Left colon (tissue), 2 donors: ENCODE results near the gene INPP5A. TPM values are rescaled to one million over a fixed set of nuclear protein-coding genes. Genes with fewer than 3 reads are reported as not detected.

Source experiments
- ATAC-seq: fragments of 200-7000 bp; cut with Tn5 transposase; one replicate; pipeline ENCODE4 v1.9.1; 2020; ENCODE audit warnings: mild to moderate bottlenecking, moderate library complexity
- DNase-seq, 2 donors: peaks; one replicate each; pipeline ENCODE4 v3.0.0-alpha.2; 2020
- intact Hi-C, 2 donors: fragments of 100-400 bp; cut with DNase I in 1 of 2; cut with micrococcal nuclease in 1 of 2; formaldehyde crosslinking; loops; one replicate each; pipeline versions ENCODE4 v1.11.2 to v1.14.0; 2022; cut with DNase I, micrococcal nuclease
- total RNA-seq, 2 donors: library from RNA; stranded (reverse); fragmentation: NEBNext Ultra II Directional; extraction: Animal tissue kit (Norgen Biotek cat#: 25700); gene quantifications; one replicate each; pipeline ENCODE4 v1.2.1, GENCODE V29; 2021
- donor health status: DM: no; HTN: no; CAD: no.
- donor health status: DM: yes; HTN: yes; CAD: no.

Gene INPP5A
- total RNA-seq, 2 donors from 2014 or later = 35.6 to 42.2 TPM

DNA sequence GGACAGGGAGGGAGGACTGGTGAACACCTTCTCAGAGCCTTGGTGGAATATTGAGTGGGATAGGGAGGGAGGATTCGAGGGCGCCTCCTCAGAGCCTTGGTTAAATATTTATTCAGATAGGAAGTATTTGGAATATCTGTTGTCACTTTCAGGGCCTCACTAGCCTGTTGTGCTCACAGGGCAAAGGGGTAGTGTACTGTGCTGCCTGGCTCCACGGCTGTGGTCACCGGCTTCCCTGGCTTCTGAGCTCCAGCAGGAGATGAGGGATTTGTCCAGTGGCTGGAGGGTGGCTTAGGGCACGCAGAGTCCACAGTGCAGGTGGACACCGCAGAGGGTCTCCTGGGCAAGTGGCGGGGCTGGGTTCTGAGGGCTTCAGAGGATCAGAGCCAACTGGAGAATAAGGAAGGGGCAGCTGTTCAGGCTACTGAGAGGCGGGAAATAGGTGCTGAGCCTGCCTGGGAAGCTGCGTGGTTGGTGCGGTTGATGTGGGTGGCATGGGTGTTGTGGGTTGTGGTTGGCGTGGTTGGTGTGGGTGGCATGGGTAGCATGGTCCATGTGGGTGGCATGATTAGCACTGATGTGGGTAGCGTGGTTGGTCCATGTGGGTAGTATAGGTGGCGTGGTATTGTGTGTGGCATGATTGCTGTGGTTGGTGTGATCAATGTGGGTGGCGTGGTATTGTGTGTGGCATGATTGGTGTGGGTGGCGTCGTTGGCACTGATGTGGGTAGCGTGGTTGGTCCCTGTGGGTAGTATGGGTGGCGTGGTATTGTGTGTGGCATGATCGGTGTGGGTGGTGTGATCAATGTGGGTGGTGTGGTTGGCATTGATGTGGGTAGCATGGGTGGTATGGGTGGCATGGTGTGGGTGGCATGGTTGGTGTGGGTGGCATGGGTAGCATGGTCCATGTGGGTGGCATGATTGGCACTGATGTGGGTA is 16.7 kb downstream of the INPP5A start:
- ATAC-seq (no peak), DNase-seq (no peak)
- intact Hi-C loops = no loop called here

DNA sequence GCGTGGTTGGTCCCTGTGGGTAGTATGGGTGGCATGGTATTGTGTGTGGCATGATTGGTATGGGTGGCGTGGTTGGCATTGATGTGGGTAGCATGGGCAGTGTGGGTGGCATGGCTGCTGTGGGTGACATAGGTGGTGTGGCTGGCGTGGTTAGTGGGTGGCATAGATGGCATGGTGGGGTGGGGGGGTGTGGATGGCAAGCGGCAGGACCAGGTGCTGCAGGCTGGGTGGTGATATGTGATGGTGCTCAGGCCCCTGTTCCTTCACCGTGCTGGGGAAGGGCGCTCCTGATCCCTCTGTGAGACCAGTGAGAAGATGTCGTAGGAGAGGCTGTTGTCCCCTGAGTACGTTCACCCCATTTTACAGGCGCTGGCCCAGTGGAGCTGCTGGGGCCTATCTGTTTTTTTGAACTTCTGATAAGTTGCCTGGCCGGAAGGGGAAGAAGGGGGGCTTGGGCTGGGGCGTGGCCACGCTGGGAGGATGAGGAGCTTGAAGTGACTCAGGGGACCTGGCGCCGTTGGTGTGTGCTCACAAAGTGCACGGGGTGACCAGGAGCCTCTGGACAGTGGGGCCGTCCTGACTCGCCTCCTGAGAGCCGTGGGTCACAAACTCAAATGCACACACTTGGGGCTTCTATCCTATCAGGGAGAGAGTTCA is 17.5 kb downstream of the INPP5A start:
- intact Hi-C loops = no loop called here
- DNase-seq (peak; percentile 62 to 66), ATAC-seq (peak; percentile 30)

DNA sequence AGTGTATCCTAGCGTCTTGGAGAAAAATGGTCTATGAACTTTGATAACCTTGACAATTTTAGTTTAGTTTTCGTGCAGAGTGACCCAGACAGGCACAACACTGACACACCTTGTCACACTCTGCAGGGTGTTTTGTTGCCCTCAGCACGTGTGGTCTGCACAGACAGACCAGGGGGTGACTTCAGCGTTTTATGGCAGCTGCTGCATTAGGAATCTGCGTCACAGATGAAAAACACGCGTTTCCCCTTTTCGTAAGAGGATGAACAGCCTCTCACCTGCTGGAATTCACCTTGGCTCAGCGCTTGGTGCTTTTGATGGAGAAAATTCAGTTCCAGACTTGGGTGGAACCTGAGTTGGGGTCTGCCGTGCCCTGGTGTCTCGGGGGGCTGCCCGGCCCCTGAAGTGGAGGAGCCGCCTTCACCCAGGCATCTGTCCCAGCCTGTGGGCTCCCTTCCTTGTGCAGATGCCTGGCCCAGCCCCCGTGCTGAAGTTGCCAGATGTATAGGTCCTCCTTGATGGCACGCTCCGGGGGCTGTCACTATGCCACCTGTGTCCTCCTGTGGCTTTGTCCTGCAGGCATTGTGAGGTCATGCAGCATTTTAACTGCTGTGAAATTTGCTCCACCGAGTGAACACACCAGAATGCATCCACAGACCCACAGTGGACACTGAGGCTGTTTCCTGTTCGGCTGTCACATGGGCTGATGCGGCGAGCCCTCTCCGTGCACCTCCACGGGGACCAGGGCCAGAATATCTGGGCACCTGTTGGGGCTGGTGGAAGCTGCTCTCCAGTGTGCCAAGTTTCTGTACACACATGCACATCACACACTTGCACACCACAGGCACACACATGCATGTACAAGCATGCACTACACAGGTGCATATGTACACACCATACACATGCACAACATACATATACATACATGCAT is 18.3 kb downstream of the INPP5A start:
- peak in 1 of 2 donors; percentile 6 for DNase-seq
- intact Hi-C loops = no loop called here
- no peak for ATAC-seq

DNA sequence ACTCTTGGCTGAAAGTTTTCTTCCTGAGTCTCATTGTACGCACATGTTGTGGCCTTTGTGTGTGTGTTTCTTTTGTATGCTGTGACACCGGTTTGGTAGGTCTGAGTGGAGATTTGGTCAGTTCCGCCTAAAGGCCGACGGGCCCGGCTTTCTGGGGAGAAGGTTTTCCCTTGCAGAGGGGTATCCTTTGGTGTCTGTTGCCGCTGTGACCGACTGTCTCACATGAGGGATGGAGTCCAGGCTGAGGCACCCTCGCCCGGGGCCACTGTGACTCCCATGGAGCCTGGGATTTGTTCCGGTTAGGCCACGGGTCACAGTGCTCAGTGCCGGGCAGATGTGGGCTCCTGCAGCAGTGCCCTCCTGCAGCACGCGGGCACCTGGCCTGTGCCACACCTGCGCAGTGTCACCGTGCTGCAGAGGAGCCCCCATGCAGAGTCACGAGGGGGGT is 19.4 kb downstream of the INPP5A start:
- intact Hi-C loops = no loop called here
- no peak for ATAC-seq
- peak in 1 of 2 donors; percentile 4 for DNase-seq

DNA sequence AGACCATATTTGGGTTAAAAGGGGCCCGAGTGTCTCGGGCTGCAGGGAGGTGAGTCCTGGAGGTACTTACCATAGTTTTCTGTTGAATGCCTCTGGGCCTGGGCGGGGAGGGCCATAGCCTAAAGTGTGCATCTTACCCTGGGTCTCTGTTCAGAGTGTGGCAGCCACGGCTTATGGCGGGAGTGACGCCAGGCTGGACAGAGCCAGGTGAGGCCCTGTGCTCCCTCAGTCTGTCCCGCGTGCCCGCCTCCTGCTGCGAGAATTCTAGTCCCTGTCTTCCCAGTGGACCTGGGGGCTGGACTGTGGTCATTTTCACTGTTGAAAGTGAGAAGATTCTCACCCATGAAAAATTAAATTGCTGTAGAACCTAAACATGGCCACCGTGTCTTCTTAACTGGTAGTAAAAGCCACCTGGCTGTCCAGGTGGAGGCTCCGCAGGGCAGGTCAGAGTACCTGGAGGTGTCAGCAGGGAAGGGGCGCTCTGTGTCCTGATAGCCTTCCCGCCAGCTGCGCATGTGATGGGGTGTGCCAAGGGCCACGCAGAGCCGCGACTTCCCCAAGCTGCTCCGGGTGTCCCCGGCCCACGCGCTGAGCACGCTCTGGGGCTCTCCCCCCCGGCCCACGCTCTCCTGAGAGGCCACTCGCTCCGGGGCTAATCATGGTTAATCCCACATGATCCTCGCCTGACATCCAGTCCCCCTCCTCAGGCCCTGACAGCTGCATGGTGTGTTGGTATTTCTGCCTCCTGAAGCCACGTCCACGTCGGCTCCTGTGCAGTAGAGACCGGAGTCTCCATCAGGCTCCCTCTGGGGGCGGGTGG is 20.3 kb downstream of the INPP5A start:
- intact Hi-C loops = no loop called here
- ATAC-seq (no peak), DNase-seq (peak in 1 of 2 donors; percentile 4)

DNA sequence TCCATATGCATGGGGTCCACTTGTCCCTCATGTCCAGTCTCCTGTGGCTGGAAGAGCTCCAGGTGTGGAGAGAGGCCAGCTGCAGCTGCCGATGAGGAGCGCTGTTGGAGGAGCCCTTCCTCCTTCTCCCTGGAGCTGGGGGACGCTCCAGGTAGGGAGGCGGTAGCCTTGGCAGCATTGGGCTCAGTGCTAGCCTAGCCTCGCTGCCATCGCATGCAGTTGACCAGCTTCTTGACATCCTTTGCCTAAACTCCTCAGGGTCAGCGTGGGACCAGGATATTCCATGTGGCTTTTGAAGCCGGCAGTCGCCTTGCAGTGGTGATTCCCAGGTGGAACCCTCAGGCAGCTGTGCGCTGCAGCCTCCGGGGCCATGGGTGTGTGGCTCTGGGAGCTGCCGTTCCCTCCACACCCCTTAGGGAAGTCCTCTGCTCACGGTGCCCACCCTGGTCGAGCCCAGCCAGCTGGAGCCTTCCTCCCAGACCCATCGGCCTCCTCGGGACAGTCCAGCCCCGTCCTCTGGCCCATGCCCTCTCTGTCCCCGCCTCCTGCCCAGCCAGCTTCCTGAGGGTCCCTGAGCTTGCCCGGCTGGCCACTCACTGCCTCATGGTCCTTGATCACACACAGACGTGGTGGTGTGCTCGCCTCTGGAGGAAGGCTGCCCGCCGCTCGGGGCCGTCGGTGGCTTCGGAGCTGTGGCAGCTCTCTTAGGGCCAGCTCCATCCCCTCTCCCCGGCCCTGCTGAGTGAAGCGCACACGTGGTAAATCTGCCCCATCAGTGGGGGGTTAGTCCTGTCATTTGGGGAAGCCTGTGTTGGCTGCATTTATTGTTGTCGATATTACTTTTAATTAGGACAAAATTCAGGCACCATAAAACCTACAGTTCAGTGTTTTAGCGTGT is 21.2 kb downstream of the INPP5A start:
- intact Hi-C loops = no loop called here
- no peak for DNase-seq

DNA sequence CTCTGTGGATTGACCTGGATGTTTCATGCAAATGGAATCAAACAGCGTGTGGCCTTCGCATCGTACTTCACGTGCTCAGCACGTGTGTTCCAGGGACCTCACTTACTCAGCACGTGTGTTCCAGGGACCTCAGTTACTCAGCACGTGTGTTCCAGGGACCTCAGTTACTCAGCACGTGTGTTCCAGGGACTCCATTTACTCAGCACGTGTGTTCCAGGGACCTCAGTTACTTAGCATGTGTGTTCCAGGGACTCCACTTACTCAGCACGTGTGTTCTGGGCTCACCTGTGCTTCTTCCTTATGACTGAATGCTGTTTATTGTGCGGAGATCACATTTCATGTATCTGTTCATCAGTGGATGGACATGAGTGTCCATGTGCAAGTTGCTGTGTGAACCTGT is 22.0 kb downstream of the INPP5A start:
- ATAC-seq (no peak), DNase-seq (no peak)
- intact Hi-C loops = no loop called here

More for the DNA sequence above, 21.2 kb downstream of the INPP5A start:
- no peak for ATAC-seq

DNA sequence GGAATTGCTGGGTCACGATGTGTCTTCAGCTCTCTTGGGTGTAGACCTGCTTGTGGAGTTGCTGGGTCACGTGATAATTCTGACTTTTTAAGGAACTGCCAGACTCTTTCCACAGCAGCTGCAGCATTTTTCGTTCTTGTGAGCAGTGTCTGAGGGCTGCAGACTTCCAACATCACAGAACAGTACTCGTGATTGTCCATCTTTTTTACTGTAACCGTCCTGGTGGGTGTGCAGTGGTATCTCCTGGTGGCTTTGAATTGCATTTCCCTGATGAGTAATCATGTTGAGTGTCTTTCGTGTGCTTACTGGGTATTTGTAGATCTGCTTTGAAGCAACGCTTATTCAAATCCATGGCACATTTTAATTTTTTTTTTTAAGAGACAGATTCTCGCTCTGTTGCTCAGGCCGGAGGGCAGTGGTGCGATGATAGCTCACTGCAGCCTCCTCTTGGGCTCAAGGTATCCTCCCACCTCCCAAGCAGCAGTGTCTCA is 22.7 kb downstream of the INPP5A start:
- DNase-seq (peak in 1 of 2 donors; percentile 22), ATAC-seq (no peak)
- intact Hi-C loops = no loop called here

DNA sequence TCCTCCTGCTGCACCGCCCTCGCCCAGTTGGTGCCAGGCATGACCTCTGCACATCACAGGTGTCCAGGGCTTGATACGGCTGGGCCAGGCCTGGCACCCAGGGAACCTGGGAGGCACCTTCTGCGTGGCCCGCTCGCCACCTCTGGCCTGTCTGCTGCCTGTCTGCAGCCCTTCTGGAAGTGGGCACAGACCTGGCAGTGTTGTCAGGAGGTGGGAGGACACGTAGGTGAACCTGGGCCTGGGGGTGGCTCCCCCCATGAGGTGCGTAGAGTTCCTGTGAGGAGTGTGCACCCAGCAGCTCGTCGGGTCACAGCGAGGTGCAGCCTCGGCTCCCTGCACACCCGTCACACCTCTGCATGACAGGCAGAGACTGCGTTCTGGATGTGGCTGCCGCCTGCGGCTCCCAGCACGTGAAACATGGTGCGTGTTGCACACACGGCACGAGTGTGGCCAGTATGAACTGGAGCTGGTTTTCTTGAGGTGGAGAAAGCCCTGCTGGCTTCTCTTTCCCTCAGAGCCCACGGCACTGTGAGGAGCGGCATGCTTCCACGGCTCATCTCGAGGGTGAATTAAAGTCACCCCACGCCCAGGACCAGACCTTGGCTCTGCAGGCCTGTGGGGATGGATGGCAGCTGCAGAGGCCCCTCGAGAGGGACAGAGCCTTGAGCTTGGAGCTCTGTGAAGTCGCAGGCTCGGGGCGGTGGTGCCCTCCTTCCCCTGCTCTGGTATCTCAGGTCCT is 24.8 kb downstream of the INPP5A start:
- ATAC-seq (no peak), DNase-seq (no peak)
- intact Hi-C loops = no loop called here

DNA sequence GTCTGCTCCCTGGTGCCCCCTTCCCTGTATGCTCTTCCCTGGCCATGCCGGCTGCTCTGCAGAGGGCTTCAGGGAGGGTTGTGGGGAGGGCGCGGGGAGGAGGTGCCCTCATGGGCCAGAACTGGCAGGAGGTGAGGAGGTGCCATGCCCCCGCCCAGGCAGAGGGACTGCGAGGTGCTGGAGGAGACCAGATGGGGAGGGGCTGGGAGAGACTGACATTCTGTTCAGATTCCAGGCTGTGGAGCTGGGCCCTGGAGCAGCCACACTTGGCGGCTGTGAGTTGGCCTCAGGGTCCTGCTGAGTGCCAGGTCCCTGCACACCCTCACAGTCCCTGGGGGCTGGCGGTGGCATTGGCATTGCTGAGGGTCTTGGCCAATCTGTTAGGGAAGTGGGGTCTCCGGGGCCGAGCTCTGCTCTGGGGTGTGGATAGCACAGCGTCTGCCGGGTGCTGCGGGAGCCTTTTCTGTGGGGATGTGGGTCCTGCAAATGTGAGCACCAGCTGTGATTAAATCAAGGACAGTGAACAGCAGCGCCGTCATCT is 25.4 kb downstream of the INPP5A start:
- no peak for ATAC-seq
- DNase-seq = no peak
- intact Hi-C loops = no loop called here

DNA sequence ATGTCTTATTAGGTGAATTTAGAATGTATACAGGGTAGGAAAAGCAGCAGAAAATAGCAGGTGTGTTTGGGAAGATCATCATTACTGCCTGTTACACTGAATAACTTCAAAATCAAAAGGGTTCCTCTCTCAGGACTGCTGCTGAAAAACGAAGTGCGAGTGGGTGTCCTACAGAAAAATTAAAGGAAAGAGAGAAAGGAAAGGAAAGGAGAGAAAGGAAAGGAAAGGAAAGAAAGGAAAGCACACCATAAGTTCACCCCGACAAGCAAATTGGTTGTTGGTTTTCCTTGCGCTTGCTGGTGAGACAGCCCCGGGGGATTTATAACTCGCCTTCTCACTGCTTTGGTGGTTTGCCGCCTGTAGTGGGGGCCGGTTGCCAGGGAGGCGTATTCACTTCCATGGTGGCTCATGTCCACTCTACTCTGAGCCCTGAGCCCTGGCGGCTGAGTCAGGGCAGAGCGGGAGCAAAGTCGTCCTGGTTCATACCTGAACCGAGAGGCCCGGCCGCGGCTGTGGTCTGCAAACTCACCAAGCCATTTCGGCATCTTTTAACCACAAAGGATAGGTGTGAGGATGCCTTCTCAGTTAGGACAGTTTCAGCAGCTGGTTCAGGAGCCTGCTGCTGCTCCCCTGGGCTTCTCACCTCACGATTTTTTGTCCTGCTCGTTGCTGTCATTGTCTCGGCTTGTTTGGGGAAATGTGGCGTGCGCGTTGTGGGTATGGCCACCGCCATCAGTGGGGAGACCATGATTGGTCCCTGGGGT is 26.1 kb downstream of the INPP5A start:
- DNase-seq (peak in 1 of 2 donors; percentile 35), ATAC-seq (no peak)
- intact Hi-C loops = no loop called here

DNA sequence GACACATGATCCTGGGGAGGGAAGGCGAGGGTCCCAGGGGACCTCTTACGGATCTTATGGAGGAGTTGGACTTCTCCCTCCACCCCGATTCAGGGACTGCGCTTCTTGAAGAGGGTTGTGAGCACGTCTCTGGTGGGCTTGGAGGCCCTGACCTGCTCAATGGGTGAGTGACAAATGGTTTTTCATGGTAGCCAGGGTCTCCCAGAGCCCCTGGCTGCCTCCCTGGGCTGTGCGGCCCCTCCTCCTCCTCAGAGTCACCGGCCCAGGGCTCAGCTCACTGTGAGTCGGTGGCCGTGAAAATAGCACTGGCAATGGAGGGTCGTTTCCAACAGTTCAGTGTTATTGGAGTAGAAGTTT is 26.6 kb downstream of the INPP5A start:
- ATAC-seq (no peak), DNase-seq (no peak)
- intact Hi-C loops = no loop called here

DNA sequence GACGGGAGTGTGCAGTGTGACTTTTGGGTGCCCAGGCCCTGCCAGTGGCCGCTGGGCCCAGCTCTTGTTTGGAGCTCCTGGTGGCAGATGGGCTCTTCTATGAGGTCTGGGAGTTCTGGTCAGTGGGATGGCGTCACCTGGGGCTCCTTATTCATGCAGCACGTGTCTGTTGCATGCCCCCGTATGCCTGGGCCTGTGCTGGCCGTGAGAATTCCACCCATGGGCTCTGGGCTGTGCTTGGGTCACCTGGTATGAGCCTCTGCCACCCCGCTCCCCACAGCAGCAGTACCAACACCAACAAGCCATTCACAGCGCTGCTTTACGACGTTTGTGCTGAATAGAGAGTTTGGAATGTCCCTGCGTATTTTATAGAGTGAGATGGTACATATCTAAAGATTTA is 27.1 kb downstream of the INPP5A start:
- ATAC-seq (no peak), DNase-seq (no peak)
- intact Hi-C loops = no loop called here

DNA sequence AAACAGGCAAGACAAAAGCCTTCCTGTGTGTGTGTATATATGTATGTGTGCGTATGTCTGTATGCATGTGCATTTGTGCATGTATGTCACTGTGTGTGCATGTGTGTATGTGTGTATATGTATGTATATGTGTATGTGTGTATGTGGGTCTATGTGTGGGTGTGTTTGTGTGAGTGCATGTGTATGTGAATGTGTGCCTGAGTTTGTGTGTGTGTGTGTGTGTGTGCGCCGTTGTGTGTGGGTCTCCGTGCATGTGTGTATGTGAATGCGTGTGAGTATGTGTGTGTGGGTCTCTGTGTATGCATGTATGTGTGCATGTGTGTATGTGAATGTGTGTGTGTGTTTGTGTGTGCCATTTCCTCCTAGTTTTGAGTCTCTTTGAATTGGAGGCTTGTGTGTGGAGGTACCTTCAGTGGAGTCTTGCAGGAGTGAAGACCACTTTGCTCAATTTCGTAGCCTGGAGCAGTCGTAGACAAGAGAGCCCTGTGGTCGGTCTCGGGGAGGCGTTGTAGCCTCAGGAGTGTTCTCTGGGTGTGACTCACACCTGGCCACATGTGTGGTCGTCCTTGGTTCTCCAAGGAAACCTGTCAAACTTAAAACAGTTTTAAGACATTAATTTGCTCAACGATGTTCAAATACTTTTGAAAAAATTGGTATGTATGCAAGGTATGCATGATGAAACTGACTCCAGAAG is 28.1 kb downstream of the INPP5A start:
- ATAC-seq = no peak
- DNase-seq = no peak
- intact Hi-C loops = no loop called here

DNA sequence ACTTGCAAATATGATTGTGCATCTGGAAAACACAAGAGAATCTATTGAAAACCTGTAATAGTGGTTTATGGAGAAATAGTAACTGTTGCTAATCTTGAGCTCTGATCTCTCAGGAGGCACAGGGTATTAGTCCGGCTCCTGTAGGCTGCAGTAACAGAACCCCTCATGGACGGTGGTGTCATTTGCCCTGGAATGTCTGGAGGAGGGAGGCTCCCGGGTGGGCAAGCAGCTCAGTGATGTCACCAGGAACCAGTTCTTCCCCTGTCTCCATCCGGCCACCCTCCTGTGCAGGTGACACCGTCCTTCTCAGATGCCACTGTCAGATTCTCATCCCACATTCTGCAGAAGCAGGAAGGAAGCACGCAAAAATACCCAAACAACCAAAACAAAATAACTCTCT is 29.3 kb downstream of the INPP5A start:
- intact Hi-C loops = no loop called here
- ATAC-seq (no peak), DNase-seq (no peak)
